Keratinocyte (primary cell): ENCODE results near the gene BMP7.

Source experiments
- CTCF ChIP-seq, 3 experiments: IDR thresholded peaks in 1 of 3; conservative IDR thresholded peaks in 1 of 3; optimal IDR thresholded peaks in 1 of 3; 2 replicates in 2 of 3; 3 replicates in 1 of 3; pipeline versions ENCODE3 to v1.5.1; 2011; ENCODE audit warnings: low read length in 3 of 3, mild to moderate bottlenecking in 3 of 3, moderate library complexity in 2 of 3, control low read depth in 1 of 3, inconsistent platforms in 1 of 3; ENCODE audit not compliant: insufficient read depth in 2 of 3; ENCODE audit errors: extremely low read depth in 1 of 3
- EZH2 ChIP-seq: IDR thresholded peaks from one replicate; pipeline ENCODE4 v1.6.1; 2012; ENCODE audit warnings: inconsistent platforms, mild to moderate bottlenecking, low read length, moderate library complexity

GRCh38 chr20:57259938-57260921 lies 6.2 kb downstream of the BMP7 start:
- TF ChIP-seq CTCF (optimal IDR thresholded peaks at IDR 0.05 in 1 of 3, IDR thresholded peaks at IDR 0.05 in 1 of 3, conservative IDR thresholded peaks at IDR 0.05 in 1 of 3; ENCODE audit: extremely low read depth in 1 of 3, insufficient read depth in 2 of 3, low read length in 3 of 3) (no peak), EZH2 (no peak)
